Measurements from ENCODE around the gene TOE1. TPM values are rescaled to one million over a fixed set of nuclear protein-coding genes. Genes with fewer than 3 reads are reported as not detected.

The TOE1 gene
- polyA plus RNA-seq, 1 donor, result 6.0 TPM

DNA sequence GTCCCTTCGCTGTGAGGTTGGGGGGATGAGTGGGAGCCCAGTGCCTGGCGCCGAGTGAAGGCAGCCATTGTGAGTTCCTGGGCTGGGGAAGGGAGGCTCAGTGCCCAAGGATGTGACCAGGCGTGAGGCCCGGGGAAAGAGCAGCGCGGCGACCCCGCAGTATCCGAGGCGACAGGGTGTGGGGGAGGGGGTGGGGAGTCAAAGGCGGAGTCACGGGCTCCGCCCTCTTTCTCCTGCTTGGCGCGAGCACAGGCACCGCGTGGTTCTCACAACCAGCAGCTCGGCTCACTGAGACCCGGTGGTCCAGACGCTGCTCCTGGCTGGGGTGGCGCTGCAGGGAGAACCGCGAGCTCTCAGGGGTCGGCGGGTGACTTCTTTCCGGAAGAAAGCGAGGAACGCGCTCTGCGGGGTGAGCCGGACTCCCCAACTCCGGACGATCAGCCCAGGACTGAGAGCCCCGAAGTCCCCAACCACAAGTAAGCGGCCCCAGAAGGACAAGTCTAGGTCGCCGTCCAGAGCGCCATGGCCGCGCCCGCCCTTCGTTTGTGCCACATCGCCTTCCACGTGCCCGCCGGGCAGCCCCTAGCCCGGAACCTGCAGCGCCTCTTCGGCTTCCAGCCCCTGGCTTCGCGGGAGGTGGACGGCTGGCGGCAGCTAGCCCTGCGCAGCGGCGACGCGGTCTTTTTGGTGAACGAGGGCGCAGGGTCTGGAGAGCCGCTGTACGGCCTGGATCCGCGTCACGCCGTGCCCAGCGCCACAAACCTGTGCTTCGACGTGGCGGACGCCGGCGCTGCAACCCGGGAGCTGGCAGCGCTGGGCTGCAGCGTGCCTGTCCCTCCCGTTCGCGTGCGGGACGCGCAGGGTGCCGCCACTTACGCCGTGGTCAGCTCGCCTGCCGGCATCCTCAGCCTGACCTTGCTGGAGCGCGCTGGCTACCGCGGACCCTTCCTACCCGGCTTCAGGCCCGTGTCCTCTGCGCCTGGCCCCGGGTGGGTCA lies 13.0 kb upstream of the TOE1 start, which contains the start of gene HPDL:
Gene HPDL (plus strand): TSS at position 269 of the 997 bp plus-strand sequence. CDS start 254 bp downstream, at position 523.
- DNase-seq (ENCODE audit: low read depth), result peak; percentile 32

DNA sequence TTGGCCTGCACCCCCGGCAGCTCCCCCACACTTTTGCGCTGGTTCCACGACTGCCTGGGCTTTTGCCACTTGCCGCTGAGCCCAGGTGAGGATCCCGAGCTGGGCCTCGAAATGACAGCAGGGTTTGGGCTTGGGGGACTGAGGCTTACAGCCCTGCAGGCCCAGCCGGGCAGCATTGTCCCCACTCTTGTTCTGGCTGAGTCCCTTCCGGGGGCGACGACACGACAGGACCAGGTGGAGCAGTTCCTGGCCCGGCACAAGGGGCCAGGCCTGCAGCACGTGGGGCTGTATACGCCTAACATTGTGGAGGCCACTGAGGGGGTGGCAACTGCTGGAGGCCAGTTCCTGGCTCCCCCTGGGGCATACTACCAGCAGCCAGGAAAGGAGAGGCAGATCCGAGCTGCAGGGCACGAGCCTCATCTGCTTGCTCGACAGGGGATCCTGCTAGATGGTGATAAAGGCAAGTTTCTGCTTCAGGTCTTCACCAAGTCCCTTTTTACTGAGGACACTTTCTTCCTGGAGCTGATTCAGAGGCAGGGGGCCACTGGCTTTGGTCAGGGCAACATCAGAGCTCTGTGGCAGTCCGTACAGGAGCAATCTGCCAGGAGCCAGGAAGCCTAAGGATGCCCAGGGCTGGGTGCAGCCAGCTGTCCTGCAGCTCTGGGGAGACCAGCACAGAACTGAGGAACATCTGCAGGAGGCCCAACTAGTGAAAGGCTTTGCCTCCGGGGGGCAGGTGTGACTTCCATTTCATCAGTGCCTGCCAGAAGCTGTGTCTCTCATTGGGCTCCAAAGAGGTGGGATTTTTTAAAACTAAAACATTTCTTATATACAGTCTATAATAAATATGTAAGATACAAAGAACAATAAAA lies 12.1 kb upstream of the TOE1 start:
- no peak for DNase-seq (ENCODE audit: low read depth)

DNA sequence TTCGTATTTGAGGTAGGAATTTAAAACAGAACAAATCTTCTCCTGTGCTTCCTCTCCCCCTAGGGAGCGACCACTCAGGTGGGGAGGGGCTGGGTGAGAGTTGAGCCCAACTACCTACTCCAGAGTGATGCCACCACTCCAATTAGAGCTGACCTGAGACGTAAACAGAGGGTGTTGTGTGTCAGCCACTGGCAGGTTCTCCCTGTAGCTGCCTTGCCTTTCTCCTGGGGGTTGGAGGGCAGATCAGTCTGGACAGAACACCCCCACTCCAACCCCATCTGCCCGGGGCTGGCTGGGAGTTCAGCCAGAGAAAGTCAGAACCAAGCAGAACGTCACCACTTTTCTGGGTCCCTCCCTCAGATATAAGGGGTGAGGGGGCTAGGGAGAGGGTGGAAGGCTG lies 11.3 kb upstream of the TOE1 start:
- DNase-seq (ENCODE audit: low read depth), result no peak

DNA sequence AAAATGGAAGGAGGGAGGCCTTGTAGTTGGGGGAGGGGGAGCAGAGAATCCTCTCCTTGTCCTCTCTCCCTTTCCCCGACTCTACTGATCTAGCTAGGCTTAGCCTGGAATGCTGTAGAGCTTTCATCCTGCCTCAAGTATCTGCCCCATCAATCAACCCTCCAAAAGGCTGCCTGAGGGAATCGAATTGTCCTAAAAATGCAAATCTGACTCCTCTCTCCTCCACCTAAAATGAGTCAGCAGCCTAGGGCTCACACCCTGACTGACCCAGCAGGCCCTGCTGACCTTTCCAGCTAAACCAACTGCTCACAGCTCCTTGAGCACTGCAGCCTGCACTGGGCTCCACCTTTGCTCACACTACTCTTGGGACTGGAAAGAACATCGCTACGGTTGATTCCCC lies 10.5 kb upstream of the TOE1 start:
- no peak for DNase-seq (ENCODE audit: low read depth)

DNA sequence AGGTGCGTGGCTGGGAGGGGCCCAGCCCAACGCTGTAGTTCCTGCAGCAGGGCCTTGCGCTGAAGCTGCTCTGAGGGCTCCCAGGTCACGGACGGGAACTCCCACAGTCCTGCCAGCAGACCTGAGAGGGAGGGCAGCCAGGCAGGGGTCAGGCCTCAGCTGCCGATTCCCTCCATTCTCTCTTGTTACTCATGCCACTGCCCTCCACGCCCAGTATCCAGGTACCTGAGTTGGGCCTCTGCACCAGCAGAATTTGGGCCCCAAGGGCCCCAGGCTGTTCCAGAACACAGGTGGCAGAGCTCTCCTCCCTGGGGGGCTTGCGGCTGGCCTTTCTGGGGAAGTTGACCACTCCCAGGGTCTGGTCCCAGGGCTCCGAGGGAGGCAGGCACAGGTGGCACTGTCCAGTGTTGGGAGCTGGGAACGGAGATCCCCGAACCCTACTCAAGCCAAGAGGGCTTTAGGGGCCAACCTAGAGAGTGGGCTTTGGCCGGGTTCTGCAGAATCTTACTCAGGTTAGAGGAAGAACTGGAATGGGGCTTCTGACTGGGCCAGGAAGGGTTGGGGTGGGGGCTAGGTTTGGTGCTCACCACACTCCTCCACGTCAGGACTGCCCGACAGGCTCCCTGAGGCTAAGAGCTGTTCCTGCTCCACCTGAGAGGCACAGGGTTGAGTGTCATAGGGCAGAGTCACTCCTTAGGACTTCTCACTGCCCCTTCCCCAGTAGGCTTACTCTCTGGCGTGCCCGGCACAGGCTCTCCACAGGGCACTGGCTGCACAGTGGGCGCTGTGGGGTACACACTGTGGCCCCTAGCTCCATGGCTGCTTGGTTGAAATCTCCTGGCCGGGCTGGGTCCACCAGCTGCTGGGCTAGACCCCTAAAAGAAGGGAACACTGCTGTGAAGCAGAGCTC lies 8.3 kb upstream of the TOE1 start:
- no peak for DNase-seq (ENCODE audit: low read depth)

DNA sequence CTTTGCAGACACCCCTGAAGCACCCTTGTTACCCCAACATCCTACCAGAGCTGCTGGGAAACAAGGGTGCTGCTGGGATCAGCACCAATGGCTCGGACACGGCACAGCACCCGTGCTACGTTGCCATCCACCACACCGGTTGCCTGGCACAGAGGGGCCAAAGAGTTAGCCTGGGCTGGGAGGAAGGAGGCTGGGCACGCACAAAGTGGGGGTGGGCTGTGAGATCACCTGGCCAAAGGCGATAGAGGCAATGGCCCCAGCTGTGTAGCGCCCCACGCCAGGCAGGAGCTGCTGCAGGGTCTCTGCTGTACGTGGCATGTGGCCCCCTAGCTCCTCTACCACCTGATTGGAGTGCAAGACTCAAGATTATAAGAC lies 7.6 kb upstream of the TOE1 start:
- no peak for DNase-seq (ENCODE audit: low read depth)

DNA sequence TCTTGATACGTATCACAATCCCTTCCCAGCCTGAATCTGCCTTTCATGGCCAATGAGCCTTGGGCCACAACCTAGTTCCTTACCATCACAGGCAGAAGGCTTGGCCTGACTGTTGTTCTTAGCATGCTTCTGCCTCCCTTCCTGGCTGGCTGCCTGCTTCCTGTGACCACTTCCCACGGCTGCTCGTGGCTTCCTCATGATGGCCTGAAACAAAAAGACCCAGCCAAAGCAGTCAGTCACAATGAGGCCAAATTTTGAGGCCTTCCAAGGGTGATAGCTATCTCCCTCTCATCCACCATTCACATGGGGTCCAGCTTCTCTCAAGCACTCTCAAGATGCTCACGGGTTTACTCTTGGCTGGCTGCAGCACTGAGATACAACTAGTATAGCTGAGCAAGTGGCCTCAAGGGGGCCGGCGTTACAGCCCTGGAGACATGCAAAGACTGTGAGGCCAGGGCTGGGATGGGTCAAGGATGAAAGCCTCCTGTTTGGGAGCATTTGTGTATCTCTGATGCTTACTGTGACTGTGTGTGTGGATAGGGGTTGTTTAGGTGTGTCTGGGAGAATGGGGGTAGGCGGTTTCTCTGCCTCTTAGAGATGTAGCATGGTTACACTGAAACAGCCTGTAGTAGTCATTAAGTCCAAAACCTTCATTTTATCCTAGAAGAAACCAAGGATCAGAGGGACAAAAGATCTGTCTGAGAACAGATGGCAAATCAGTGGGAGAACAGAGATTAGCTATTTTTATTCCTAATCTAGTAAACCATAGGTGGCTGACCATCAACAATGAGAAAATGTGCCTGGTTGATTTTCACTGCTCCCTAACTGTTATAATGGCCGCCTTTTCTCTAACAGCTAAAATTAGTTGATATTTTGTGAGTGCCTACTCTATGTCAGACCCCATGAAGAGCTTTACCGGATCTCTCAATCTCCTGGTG lies 5.4 kb upstream of the TOE1 start:
- DNase-seq (ENCODE audit: low read depth), result no peak

DNA sequence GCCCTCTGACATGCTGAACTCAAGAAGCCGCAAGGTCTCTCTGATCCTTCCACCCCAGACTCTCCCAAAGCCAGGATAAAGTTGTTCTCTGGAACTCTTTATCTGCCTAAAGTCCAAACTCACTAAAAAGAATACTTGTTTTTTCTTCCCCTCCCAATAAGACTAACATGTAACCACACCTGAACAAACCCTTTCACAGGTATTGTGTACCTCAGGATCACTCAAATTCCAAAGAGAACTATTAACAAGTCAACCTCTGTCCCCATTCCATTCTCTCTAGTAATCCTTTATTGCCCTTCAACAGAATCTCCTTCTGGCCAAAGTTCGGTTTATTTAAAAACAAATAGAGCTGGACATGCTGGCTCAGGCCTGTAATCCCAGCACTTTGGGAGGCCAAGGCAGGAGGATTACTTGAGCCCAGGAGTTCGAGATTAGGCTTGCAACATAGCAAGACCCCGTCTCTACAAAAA lies 4.1 kb upstream of the TOE1 start:
- DNase-seq (ENCODE audit: low read depth), result no peak

DNA sequence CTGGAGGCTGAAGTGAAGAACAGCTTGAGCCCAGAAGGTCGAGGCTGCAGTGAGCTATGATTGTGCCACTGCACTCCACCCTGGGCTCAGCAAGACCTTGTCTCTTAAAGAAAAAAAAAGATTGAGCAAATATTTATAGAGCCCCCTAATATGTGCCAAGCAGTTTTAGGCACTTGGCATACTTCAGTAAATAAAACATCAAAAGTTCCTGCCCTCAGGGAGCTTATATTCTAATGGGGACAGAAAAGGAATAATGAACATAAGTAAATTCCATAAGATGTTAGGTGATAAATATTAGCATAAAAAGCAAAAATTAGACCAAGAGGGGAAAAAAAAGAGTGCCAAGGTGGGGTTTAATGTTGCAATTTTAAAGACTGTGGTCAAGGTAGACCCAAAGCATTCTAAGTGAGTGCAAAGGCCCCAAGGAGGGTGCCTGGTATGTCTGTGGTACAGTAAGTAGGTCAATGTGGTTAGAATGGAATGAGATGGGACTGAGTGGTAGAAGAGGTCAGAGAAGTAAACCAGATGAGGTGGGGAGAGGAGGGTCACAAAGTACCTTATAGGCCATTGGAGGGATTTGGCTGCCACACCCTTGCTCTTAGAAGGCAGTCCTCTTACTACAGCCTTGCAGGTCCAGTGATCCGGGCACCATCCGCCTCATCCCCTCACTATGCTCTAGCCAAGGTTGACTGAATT lies 2.2 kb upstream of the TOE1 start:
- DNase-seq (ENCODE audit: low read depth), result no peak

DNA sequence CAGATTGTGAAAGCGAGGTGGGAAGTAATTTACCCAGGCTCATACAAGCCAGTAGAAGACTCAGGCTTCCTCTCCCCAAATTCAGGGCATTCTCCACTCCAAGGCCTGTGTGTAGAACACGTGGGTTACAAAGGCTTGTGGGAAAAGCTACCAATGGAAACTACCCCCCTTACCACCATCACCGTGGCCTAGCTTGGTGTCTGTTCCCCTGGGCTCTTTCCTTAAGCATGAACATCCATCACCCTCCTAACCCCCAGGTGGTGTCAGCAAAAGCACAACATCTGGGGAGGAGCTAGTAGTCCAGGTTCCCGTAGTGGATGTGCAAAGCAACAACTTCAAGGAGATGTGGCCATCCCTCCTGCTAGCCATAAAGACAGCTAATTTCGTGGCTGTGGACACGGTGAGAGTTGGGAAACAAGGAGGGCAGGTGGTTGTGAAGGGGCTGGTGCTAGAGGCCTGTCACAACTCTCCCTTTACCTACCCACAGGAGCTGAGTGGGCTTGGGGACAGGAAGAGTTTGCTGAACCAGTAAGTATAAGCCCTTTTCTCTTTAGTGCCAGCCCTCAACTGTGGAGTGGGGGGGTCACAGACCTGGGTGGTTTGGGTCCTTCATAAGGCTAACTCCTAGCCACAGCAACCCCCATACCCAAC lies 971 bp downstream of the TOE1 start:
- DNase-seq (ENCODE audit: low read depth), result no peak

DNA sequence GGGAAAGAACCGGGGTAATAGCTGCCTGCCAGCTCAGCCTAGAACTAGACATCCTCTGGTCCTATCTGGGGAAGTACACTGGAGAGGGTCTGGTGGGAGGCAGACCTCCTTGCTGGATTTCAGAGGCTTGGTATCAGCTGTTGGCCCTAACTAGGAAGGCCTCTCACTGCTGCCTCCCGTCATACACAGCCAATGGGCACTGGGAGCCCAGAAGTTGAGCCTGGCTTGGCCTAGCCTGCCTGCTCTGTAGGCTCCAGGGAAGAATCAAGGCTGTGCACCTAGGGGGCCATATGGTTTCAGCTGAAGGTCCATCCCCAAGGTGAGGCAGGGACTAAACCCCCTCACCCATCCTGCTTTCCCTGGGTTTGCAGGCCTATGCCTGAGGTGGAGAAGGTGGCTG lies 4.5 kb downstream of the TOE1 start:
- no peak for DNase-seq (ENCODE audit: low read depth)

DNA sequence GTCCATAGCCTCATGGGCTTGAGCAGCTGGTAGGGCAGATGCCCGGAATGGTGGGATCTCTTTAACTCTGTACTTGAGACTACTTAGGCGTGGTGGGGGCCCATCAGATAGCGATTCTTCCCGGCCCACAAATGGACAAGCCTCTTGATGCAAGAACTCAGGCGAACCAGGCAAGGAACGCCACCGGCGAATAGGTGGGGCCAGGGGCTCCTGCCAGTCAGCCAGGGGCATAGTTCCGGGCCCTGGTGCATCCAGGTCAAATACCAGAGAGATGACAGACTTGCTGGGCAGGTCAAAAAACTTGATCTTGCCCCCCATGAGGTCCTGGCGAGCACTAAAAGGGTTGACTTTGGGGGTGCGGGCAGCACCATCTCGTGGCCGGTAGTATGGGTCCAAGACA lies 5.0 kb downstream of the TOE1 start:
- no peak for DNase-seq (ENCODE audit: low read depth)

DNA sequence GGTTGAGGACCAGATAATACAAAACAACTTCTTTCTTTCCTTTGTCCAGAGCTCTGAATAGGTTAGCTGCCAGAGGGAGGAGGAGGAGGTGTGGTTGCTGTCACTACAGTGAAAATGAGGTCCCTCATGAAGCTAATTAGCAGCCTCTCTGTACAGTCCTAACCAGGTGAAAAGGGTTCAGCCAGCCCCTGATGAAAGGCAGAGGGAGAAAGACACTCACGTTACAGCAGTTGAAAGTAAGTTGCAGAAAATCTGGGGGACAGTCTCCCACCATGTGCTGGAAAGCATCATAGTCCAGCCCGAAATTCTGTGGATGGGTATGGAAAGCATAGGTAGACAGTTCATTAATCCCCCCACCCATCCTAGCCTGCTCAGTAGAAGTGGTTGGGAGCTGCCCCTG lies 6.5 kb downstream of the TOE1 start:
- no peak for DNase-seq (ENCODE audit: low read depth)

DNA sequence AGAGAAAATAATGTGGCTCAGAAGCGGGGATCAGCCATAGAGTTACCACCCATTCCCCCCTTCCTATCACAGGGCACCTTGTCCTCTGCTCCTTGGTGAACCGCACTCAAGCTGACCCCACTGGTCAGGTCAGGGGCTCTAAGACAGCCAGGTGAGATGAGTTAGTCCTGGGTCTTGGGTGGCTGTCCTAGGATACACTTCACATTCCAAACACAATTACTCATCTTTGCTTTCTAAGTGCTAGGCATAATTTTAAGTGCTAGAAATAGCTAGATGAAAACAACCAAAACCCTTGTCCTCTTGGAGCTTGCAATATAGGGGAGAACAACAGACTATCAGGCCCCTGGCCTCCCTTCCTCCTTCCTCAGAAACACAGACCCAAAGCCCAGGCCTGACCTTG lies 8.1 kb downstream of the TOE1 start:
- DNase-seq (ENCODE audit: low read depth), result no peak

DNA sequence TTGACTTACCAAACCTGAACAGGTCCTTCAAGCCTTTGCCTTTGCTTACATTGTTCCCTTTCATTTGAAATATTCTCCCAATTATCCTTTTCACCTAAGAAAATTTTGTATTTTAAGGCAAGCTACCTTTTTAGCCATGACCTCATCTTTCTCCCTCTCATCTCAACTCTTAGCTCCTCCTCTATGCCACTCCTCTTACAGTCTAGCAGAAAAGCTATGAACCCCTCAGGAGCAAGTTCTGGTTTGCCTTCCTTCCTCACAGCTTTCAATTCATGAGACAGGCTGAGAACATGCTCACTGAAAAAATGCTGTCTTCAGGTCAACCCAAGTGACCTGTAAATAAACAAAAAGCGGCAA lies 8.6 kb downstream of the TOE1 start:
- no peak for DNase-seq (ENCODE audit: low read depth)

DNA sequence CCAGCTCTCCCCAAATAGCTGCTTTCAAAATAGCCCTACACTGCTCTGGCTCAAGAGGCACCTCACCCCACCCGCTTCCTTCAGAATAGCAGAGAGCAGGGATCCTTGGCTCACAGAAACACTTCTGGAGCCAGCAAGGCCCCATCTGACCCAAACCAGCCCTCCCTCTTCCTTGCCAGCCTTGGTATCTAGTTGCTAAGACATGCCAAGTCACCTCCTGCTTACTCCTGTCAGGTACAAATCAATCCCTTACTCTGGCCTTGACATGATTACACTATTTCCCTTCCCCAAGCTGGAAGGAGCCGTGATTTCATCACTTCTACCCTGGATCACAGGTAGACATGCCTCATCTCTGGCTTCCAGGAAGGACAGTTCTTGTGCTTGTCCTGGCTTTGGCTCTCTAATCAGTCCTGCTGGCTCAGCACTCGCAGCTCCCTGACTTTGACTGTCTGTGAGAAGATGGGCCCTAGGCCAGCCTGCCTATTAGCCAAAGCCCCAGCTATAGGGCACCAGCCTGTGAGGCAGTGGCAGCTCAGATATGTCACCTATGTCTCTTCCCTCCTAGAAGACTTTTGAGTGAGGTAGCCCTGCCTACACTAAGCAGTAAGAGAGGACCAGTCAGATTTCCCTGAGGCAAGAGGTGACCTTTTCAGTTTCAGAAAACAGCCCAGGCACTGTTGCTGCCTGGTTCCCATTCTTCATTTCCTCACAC lies 9.2 kb downstream of the TOE1 start:
- DNase-seq (ENCODE audit: low read depth), result no peak

DNA sequence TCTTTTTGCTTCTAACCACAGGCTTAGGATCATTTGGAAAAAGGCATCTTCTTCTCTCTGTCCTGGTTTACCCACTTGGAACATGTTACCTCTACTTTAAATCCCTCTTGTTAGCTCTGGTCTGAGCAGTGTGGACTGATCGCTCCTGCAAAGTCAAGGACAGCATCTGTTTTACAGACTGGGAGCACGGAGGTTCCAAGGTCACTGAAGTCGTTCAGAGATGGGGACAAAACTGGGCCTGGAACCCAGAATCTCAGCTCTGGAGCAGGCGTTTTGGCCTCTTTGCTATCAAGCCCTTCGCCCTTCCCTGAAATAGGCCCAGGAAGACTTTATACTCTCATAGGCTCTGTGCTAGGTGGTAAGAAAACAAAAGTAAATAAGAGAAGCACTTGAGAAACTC lies 11.5 kb downstream of the TOE1 start:
- no peak for DNase-seq (ENCODE audit: low read depth)

DNA sequence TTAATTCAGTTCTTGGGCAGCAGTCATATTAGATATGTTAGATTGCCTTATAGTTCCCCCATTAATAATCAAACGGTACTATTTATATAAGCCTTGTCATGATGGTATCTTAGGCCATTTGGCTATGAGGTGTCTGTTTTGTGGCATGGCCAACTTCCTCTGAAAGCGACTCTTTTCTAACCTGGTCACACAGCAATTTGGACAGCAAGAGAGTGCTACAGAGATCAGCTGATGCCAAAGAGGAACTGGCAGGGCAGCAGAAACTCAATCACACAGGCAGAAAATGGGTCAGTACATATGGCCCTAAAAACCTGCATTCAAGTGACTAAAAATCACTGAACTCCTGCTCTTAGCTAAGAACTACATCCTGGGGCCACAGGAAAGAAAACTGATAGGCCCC lies 13.7 kb downstream of the TOE1 start:
- no peak for DNase-seq (ENCODE audit: low read depth)

DNA sequence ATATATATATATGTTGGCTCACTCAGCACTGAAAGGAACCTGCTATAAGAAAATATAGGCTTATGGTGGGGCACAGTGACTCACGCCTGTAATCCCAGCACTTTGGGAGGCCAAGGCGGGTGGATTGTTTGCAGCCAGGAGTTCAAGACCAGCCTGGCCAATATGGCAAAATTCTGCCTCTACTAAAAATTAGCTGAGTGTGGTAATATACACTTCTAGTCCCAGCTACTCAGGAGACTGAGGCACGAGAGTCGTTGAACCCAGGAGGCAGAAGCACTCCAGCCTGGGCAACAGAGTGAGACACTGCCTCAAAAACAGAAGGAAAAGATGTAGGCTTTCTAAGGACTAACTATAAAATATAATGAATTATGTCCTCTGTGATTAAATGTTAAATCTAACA lies 14.9 kb downstream of the TOE1 start:
- no peak for DNase-seq (ENCODE audit: low read depth)
